HG03103 (cell line): ENCODE results near the gene TRRAP.

Experiments
- ATAC-seq: cut with Tn5 transposase; IDR thresholded peaks from one replicate; pipeline ENCODE4 v1.9.1; 2021; ENCODE audit warnings: low read depth; ENCODE audit not compliant: unreplicated experiment

TRRAP gene

GRCh38 chr7:98981701-98982100, 103.4 kb downstream of the TRRAP start:
- ATAC-seq = no peak

GRCh38 chr7:98982686-98983085, 104.4 kb downstream of the TRRAP start:
- no peak for ATAC-seq

GRCh38 chr7:98984126-98984525, 105.8 kb downstream of the TRRAP start:
- no peak for ATAC-seq

- ATAC-seq = no peak
Measured at GRCh38 chr7:98985406-98985805, 107.1 kb downstream of the TRRAP start.

GRCh38 chr7:98985945-98986344, 107.6 kb downstream of the TRRAP start:
- no peak for ATAC-seq

GRCh38 chr7:98988641-98989040, 110.3 kb downstream of the TRRAP start:
- ATAC-seq = no peak

- ATAC-seq = no peak
Measured at GRCh38 chr7:98990356-98990755, 112.0 kb downstream of the TRRAP start.

GRCh38 chr7:98991141-98991540, 112.8 kb downstream of the TRRAP start:
- no peak for ATAC-seq

GRCh38 chr7:98992076-98992475, 113.7 kb downstream of the TRRAP start:
- ATAC-seq = no peak

- no peak for ATAC-seq
Measured at GRCh38 chr7:98993024-98993897, 114.9 kb downstream of the TRRAP start.

- no peak for ATAC-seq
Measured at GRCh38 chr7:98994046-98994944, 116.0 kb downstream of the TRRAP start.

GRCh38 chr7:98995111-98995510, 116.8 kb downstream of the TRRAP start:
- ATAC-seq = no peak

- ATAC-seq = no peak
Measured at GRCh38 chr7:98995523-98996149, 117.3 kb downstream of the TRRAP start.

- ATAC-seq = peak; percentile 63
Measured at GRCh38 chr7:98996150-98996552, 117.8 kb downstream of the TRRAP start.

- ATAC-seq = no peak
Measured at GRCh38 chr7:98997846-98998245, 119.5 kb downstream of the TRRAP start.

- no peak for ATAC-seq
Measured at GRCh38 chr7:98998821-98999725, 120.7 kb downstream of the TRRAP start.

GRCh38 chr7:99000196-99000903, 122.0 kb downstream of the TRRAP start:
- ATAC-seq = no peak

- no peak for ATAC-seq
Measured at GRCh38 chr7:99000904-99001465, 122.7 kb downstream of the TRRAP start.
